HepG2 (cell line): ENCODE results near the gene ADM. TPM values are rescaled to one million over a fixed set of nuclear protein-coding genes. Genes with fewer than 3 reads are reported as not detected.

Source experiments
- BRF2 ChIP-seq: sonication (generic); formaldehyde crosslinking; IDR thresholded peaks from 2 replicates; pipeline ENCODE4 v1.8.1; 2022; ENCODE audit warnings: mild to moderate bottlenecking, missing genetic modification reagents
- DR1 ChIP-seq: sonication (generic); formaldehyde crosslinking; IDR thresholded peaks from 2 replicates; pipeline ENCODE4 v1.8.0; 2021; ENCODE audit warnings: mild to moderate bottlenecking, missing genetic modification reagents, inconsistent platforms
- MEIS1 ChIP-seq: sonication (generic); formaldehyde crosslinking; IDR thresholded peaks from 2 replicates; pipeline ENCODE4 v1.9.0; 2021; ENCODE audit warnings: mild to moderate bottlenecking, missing genetic modification reagents, moderate library complexity, borderline replicate concordance
- MYC ChIP-seq: sonication (generic); formaldehyde crosslinking; IDR thresholded peaks from 2 replicates; pipeline ENCODE4 v1.9.0; 2021; ENCODE audit warnings: missing genetic modification reagents, borderline replicate concordance
- NCOR1 ChIP-seq: fragments of 200-600 bp; sonication (generic); IDR thresholded peaks from 2 replicates; pipeline ENCODE4 v1.7.0; 2017; ENCODE audit warnings: antibody characterized with exemption, low read length, borderline replicate concordance
- TOE1 ChIP-seq: sonication (generic); formaldehyde crosslinking; IDR thresholded peaks from 2 replicates; pipeline ENCODE4 v1.4.0; 2020; ENCODE audit warnings: mild to moderate bottlenecking, missing genetic modification reagents
- ZBTB8A ChIP-seq: sonication (generic); formaldehyde crosslinking; IDR thresholded peaks from 2 replicates; pipeline ENCODE4 v1.4.0; 2020; ENCODE audit warnings: mild to moderate bottlenecking, low read depth, missing genetic modification reagents, borderline replicate concordance
- ZMAT3 ChIP-seq: sonication (generic); formaldehyde crosslinking; conservative IDR thresholded peaks from 2 replicates; pipeline ENCODE4 v1.7.0; 2021; ENCODE audit warnings: missing genetic modification reagents
- ZNF251 ChIP-seq: sonication (generic); formaldehyde crosslinking; IDR thresholded peaks from 2 replicates; pipeline ENCODE4 v1.9.0; 2021; ENCODE audit warnings: mild to moderate bottlenecking, missing genetic modification reagents
- ZNF713 ChIP-seq: sonication (generic); formaldehyde crosslinking; IDR thresholded peaks from 2 replicates; pipeline ENCODE4 v1.4.0; 2020; ENCODE audit warnings: mild to moderate bottlenecking, missing genetic modification reagents
- polyA plus RNA-seq, 8 experiments: library from polyadenylated mRNA; depleted of rRNA in 3 of 8; stranded (reverse) in 7 of 8; unstranded in 1 of 8; fragments of >200 nt; fragmentation: Illumina TruSeq in 4 of 8; extraction: Trizol in 4 of 8; gene quantifications; 2 replicates each; pipeline versions ENCODE4 v1.2.1 to v1.2.3, GENCODE V29; 2011 to 2016; ENCODE audit warnings: low read depth in 4 of 8, missing spikeins in 1 of 8, mixed read lengths in 1 of 8; ENCODE audit not compliant: insufficient read depth in 1 of 8
- total RNA-seq, 5 experiments: library from RNA; depleted of rRNA; stranded (reverse); fragments of >200 nt; fragmentation: Illumina TruSeq; extraction: Trizol; gene quantifications; 2 replicates each; pipeline ENCODE4 v1.2.3, GENCODE V29; 2016; ENCODE audit warnings: low read depth in 1 of 5
- TF ChIP-seq, protein P1 (sequence below): sonication (generic); formaldehyde crosslinking; IDR thresholded peaks from 2 replicates; pipeline ENCODE4 v1.5.0; 2020; ENCODE audit warnings: missing genetic modification reagents, mild to moderate bottlenecking, borderline replicate concordance
- TF ChIP-seq, protein P2 (sequence below): sonication (generic); formaldehyde crosslinking; IDR thresholded peaks from 2 replicates; pipeline ENCODE4 v1.5.0; 2020; ENCODE audit warnings: mild to moderate bottlenecking, missing genetic modification reagents, borderline replicate concordance
- TF ChIP-seq, protein P3 (sequence below): sonication (generic); formaldehyde crosslinking; conservative IDR thresholded peaks from 2 replicates; pipeline ENCODE4 v1.4.0; 2020; ENCODE audit warnings: missing genetic modification reagents
- TF ChIP-seq, protein P4 (sequence below): sonication (generic); formaldehyde crosslinking; IDR thresholded peaks from 2 replicates; pipeline ENCODE4 v1.4.0; 2020; ENCODE audit warnings: missing genetic modification reagents

Gene ADM
- total and polyA plus RNA-seq, 2 of the 13 experiments (the other 11 are each of a cell fraction or from before 2014, with no cell fraction given) = 10.7 to 26.1 TPM

DNA sequence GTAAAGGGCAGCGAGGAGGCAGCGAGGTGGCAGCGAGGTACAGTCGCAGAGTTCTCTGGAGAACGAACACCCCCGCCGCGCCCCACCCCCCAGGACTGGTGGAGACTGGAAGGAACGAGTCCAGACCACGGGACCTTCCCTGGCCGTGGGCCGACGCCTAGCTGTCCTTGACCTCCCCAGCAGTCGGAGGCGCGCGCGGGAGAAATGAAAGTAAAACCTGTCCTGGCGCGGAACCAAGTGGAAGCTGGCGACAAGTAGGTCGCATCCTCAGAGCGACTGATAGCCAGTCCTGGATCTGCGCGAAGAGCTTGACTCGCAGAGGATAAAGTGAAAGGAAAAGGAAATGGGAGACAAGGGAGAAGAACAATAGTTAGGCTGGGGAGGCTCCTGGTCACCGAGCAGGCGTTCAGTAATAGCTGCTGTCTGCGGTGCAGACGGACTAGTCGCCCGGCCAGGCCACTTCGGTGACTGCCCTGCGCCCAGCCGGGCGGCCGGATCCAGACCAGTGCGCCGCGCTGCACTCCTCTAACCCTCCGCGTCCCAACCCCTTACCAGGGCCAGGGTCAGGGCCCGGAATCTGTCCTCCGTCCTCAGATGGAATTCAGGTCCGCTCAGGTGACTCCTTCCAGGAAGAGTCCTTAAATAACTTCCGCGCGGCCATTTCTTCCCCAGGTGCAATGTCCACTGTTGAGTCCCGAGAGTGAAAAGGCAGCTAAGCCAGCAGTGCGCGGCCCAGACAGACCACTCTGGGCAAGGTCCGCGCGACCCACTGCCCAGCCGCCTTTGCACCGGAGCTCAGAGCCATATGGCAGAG, 1.9 kb upstream of the ADM start (continued):
- TF ChIP-seq MYC (peak; percentile 53; the same call in 1 of the 2 replicates), DR1 (CRISPR knock-in tag) (no peak; the same call in none of the 2 replicates), TOE1 (CRISPR knock-in tag) (peak; percentile 21; the same call in 1 of the 2 replicates), ZNF713 (CRISPR knock-in tag) (0 out of 2 replicates have a peak, but pooled peaks have one; percentile 78), ZMAT3 (CRISPR knock-in tag) (0 out of 2 replicates have a peak, but pooled peaks have one; percentile 66), ZNF251 (no peak), ZBTB8A (CRISPR knock-in tag) (peak; percentile 58; the same call in 1 of the 2 replicates), BRF2 (no peak), NCOR1 (peak; percentile 39; the same call in 1 of the 2 replicates), MEIS1 (CRISPR knock-in tag) (peak; percentile 74; the same call in 1 of the 2 replicates)
- TF ChIP-seq, protein P1, sequence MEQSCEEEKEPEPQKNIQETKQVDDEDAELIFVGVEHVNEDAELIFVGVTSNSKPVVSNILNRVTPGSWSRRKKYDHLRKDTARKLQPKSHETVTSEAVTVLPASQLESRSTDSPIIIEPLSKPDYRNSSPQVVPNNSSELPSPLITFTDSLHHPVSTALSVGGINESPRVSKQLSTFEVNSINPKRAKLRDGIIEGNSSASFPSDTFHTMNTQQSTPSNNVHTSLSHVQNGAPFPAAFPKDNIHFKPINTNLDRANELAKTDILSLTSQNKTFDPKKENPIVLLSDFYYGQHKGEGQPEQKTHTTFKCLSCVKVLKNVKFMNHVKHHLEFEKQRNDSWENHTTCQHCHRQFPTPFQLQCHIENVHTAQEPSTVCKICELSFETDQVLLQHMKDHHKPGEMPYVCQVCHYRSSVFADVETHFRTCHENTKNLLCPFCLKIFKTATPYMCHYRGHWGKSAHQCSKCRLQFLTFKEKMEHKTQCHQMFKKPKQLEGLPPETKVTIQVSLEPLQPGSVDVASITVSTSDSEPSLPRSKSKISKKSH = no peak; the same call in 1 of the 2 replicates
- TF ChIP-seq, protein P2, sequence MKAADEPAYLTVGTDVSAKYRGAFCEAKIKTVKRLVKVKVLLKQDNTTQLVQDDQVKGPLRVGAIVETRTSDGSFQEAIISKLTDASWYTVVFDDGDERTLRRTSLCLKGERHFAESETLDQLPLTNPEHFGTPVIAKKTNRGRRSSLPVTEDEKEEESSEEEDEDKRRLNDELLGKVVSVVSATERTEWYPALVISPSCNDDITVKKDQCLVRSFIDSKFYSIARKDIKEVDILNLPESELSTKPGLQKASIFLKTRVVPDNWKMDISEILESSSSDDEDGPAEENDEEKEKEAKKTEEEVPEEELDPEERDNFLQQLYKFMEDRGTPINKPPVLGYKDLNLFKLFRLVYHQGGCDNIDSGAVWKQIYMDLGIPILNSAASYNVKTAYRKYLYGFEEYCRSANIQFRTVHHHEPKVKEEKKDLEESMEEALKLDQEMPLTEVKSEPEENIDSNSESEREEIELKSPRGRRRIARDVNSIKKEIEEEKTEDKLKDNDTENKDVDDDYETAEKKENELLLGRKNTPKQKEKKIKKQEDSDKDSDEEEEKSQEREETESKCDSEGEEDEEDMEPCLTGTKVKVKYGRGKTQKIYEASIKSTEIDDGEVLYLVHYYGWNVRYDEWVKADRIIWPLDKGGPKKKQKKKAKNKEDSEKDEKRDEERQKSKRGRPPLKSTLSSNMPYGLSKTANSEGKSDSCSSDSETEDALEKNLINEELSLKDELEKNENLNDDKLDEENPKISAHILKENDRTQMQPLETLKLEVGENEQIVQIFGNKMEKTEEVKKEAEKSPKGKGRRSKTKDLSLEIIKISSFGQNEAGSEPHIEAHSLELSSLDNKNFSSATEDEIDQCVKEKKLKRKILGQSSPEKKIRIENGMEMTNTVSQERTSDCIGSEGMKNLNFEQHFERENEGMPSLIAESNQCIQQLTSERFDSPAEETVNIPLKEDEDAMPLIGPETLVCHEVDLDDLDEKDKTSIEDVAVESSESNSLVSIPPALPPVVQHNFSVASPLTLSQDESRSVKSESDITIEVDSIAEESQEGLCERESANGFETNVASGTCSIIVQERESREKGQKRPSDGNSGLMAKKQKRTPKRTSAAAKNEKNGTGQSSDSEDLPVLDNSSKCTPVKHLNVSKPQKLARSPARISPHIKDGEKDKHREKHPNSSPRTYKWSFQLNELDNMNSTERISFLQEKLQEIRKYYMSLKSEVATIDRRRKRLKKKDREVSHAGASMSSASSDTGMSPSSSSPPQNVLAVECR (CRISPR knock-in tag) = peak; percentile 80
- TF ChIP-seq, protein P3, sequence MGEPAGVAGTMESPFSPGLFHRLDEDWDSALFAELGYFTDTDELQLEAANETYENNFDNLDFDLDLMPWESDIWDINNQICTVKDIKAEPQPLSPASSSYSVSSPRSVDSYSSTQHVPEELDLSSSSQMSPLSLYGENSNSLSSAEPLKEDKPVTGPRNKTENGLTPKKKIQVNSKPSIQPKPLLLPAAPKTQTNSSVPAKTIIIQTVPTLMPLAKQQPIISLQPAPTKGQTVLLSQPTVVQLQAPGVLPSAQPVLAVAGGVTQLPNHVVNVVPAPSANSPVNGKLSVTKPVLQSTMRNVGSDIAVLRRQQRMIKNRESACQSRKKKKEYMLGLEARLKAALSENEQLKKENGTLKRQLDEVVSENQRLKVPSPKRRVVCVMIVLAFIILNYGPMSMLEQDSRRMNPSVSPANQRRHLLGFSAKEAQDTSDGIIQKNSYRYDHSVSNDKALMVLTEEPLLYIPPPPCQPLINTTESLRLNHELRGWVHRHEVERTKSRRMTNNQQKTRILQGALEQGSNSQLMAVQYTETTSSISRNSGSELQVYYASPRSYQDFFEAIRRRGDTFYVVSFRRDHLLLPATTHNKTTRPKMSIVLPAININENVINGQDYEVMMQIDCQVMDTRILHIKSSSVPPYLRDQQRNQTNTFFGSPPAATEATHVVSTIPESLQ = no peak
- TF ChIP-seq, protein P4, sequence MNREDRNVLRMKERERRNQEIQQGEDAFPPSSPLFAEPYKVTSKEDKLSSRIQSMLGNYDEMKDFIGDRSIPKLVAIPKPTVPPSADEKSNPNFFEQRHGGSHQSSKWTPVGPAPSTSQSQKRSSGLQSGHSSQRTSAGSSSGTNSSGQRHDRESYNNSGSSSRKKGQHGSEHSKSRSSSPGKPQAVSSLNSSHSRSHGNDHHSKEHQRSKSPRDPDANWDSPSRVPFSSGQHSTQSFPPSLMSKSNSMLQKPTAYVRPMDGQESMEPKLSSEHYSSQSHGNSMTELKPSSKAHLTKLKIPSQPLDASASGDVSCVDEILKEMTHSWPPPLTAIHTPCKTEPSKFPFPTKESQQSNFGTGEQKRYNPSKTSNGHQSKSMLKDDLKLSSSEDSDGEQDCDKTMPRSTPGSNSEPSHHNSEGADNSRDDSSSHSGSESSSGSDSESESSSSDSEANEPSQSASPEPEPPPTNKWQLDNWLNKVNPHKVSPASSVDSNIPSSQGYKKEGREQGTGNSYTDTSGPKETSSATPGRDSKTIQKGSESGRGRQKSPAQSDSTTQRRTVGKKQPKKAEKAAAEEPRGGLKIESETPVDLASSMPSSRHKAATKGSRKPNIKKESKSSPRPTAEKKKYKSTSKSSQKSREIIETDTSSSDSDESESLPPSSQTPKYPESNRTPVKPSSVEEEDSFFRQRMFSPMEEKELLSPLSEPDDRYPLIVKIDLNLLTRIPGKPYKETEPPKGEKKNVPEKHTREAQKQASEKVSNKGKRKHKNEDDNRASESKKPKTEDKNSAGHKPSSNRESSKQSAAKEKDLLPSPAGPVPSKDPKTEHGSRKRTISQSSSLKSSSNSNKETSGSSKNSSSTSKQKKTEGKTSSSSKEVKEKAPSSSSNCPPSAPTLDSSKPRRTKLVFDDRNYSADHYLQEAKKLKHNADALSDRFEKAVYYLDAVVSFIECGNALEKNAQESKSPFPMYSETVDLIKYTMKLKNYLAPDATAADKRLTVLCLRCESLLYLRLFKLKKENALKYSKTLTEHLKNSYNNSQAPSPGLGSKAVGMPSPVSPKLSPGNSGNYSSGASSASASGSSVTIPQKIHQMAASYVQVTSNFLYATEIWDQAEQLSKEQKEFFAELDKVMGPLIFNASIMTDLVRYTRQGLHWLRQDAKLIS (CRISPR knock-in tag) = 0 out of 2 replicates have a peak, but pooled peaks have one; percentile 12
